Rectal smooth muscle tissue (tissue), 1 donor: ENCODE results near the gene HBZ.

Source experiments
- H3K27ac ChIP-seq: one replicate; pipeline ENCODE4 v1.7.0; 2013; ENCODE audit warnings: low read depth, low read length, inconsistent platforms
- H3K27me3 ChIP-seq: one replicate; pipeline ENCODE4 v1.7.0; 2013; ENCODE audit warnings: low read length; ENCODE audit not compliant: control insufficient read depth, insufficient read depth
- H3K36me3 ChIP-seq: one replicate; pipeline ENCODE4 v1.7.0; 2013; ENCODE audit warnings: low read length; ENCODE audit not compliant: control insufficient read depth, insufficient read depth
- H3K4me1 ChIP-seq: one replicate; pipeline ENCODE4 v1.7.0; 2013; ENCODE audit warnings: low read length; ENCODE audit not compliant: control insufficient read depth, insufficient read depth
- H3K4me3 ChIP-seq: one replicate; pipeline ENCODE4 v1.7.0; 2013; ENCODE audit warnings: low read length
- H3K9ac ChIP-seq: one replicate; pipeline ENCODE4 v1.7.0; 2013; ENCODE audit warnings: low read length

HBZ gene

DNA sequence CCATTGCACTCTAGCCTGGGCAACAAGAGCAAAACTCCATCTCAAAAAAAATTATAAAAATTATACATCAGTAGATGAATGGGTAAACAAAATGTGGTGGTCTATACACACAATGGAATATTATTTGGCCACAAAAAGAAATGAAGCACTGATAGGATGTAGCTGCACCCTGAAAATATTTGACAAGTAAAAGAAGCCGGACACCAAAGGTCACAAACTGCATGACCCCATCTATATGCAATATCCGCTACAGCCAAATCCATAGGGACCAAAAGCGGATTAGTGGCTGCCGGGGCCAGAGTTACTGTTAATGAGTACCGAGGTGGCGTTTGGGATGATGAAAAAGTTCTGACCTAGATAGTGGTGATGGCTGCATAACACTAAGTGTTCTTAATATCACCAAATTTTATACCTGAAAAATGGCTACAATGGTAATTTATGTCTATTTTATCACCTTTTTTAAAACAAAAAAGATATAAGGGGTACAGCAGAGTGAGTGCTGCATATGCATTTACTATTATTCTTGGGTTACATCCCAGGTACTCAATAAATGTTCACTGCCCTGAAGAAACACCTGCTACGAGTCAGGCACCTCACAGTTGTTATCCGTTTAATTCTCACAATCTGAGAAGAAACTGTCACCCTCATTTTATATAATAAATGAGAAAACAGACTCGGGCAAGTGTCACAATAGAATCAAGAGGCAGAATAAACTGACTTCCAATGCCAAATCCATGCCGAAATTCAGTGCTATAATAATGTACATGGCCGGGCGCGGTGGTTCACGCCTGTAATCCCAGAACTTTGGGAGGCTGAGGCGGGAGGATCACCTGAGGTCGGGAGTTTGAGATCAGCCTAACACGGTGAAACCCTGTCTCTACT lies 27.0 kb downstream of the HBZ start:
- H3K4me3 ChIP-seq, result no peak overlapping the region
- H3K36me3 ChIP-seq, result no peaks in the 10 kb centered on the region
- H3K9ac ChIP-seq, result no peak overlapping the region
- no peaks in the 10 kb centered on the region for H3K4me1 ChIP-seq
- H3K27ac ChIP-seq, result no peak overlapping the region
- peaks cover 23% of the 10 kb centered on the region for H3K27me3 ChIP-seq

DNA sequence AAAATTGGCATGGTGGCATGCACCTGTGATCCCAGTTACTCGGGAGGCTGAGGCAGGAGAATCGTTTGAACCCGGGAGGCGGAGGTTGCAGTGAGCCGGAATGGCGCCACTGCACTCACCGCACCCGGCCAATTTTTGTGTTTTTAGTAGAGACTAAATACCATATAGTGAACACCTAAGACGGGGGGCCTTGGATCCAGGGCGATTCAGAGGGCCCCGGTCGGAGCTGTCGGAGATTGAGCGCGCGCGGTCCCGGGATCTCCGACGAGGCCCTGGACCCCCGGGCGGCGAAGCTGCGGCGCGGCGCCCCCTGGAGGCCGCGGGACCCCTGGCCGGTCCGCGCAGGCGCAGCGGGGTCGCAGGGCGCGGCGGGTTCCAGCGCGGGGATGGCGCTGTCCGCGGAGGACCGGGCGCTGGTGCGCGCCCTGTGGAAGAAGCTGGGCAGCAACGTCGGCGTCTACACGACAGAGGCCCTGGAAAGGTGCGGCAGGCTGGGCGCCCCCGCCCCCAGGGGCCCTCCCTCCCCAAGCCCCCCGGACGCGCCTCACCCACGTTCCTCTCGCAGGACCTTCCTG lies 27.7 kb downstream of the HBZ start, which contains the start of gene HBQ1:
Gene HBQ1 (plus strand): TSS at position 359 of the 575 bp plus-strand sequence. CDS start 28 bp downstream, at position 387.
- Histone ChIP-seq H3K9ac (no peak within 1 kb of the TSS), H3K4me1 (no peaks in the 10 kb centered on the region), H3K27me3 (peaks cover 18% of the 10 kb centered on the region), H3K36me3 (no peaks in the 10 kb centered on the region), H3K27ac (no peak within 1 kb of the TSS), H3K4me3 (peak within 1 kb of the TSS; percentile 45)

DNA sequence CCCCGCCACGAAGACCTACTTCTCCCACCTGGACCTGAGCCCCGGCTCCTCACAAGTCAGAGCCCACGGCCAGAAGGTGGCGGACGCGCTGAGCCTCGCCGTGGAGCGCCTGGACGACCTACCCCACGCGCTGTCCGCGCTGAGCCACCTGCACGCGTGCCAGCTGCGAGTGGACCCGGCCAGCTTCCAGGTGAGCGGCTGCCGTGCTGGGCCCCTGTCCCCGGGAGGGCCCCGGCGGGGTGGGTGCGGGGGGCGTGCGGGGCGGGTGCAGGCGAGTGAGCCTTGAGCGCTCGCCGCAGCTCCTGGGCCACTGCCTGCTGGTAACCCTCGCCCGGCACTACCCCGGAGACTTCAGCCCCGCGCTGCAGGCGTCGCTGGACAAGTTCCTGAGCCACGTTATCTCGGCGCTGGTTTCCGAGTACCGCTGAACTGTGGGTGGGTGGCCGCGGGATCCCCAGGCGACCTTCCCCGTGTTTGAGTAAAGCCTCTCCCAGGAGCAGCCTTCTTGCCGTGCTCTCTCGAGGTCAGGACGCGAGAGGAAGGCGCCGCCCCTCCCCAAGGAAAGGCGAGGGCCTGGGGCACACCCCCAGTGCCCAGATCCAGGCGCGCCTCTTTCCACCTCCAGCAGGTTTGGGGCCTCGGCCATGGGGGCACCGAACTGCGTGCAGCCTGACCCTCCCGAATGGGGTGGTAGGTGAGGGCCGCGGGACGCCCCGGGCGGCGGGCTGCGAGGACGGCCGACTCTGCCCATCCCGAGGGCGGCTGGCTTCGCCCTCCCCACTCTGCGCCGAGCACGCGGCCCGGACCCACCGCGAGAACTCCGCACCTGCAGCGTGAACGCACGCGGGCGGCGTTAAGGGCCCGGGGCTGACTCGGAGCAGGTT lies 28.5 kb downstream of the HBZ start:
- no peak overlapping the region for H3K9ac ChIP-seq
- H3K27ac ChIP-seq, result no peak overlapping the region
- peaks cover 14% of the 10 kb centered on the region for H3K27me3 ChIP-seq
- H3K36me3 ChIP-seq, result peaks cover 2% of the 10 kb centered on the region
- peak overlapping the region; percentile 45 for H3K4me3 ChIP-seq
- H3K4me1 ChIP-seq, result no peaks in the 10 kb centered on the region

DNA sequence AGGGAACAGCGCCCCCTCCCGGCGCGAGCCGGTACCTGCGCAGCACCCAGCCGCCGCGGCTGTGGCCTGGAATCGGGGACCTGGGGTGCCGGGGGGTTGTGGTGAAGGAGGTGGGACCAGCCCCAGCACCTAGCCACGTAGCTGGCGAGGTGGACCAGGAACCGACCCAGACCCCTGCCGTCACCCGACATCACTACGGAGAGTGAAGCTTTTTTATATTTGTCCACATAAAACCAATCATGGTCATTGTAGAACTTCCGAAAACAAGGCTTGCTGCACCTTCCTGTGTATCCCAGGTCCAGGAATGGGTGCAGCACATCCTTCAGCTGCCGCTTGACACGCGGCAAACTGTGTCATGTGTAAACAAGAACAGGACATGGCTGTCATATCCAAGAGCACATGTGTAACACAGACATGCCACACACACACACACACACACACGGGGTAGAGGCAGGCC lies 29.1 kb downstream of the HBZ start:
- H3K4me1 ChIP-seq, result no peaks in the 10 kb centered on the region
- no peak overlapping the region for H3K4me3 ChIP-seq
- no peak overlapping the region for H3K27ac ChIP-seq
- H3K27me3 ChIP-seq, result peaks cover 14% of the 10 kb centered on the region
- peaks cover 2% of the 10 kb centered on the region for H3K36me3 ChIP-seq
- H3K9ac ChIP-seq, result no peak overlapping the region

DNA sequence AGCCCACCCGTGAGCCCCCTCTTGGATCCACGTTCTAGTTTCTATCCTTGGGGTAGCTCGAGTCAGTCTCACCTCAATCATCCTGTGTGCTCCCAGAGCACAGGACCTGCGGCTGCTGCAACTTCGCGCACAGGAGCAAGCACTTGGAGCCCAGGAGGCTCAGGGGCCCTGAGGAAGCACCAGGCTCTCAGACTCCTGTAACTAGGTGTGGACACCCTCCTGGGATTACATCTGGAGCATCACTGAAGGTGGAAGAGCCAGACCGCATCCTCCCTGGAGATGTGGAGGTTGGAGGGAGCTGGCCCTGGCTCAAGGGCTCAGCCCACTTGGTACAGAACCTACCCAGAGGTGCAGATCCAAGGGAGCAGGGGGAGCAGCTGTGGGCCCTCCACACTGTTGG lies 30.6 kb downstream of the HBZ start:
- H3K36me3 ChIP-seq, result peaks cover 10% of the 10 kb centered on the region
- no peak overlapping the region for H3K27ac ChIP-seq
- no peak overlapping the region for H3K4me3 ChIP-seq
- no peak overlapping the region for H3K9ac ChIP-seq
- no peaks in the 10 kb centered on the region for H3K4me1 ChIP-seq
- peaks cover 5% of the 10 kb centered on the region for H3K27me3 ChIP-seq

DNA sequence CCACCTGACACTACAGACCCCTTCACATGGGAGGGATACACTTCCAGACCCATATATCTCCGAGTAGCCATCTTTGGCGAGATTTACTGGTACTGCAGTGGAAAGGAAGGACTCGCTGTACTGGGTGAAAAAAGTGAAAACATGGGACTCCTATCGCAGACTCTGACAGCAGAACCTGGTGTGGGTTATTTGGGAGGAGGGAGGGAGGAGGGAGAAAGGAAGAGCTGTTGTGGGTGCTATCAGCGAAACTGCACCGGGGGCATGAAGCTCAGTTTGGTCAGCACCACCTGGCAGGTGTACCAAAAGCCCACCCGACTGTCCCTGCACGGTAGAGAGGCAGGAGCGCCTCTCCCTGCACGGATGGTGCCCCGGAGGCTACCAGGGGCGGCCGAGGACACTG lies 32.8 kb downstream of the HBZ start:
- Histone ChIP-seq H3K4me1 (no peaks in the 10 kb centered on the region), H3K9ac (no peak overlapping the region), H3K27me3 (no peaks in the 10 kb centered on the region), H3K27ac (no peak overlapping the region), H3K4me3 (no peak overlapping the region), H3K36me3 (peaks cover 26% of the 10 kb centered on the region)

DNA sequence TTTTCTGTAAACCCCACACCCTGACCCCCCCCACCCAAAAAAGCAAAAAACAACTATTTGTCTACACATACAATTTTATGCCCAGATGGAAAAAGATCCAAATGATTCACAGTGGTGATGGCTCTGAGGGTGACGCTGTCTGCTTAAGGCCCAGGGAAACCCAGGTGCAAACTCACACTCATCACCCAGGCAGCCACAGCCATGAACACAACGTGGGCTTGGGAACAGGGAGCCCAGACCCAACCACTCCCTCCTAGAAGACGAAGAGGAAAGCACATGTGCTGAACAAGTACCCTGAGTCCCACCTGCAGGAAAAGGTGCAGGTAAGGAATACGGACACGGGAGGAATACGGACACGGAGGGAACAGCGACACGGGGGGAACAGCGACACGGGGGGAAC lies 33.2 kb downstream of the HBZ start:
- H3K36me3 ChIP-seq, result peaks cover 26% of the 10 kb centered on the region
- H3K4me1 ChIP-seq, result no peaks in the 10 kb centered on the region
- no peak overlapping the region for H3K27ac ChIP-seq
- no peak overlapping the region for H3K4me3 ChIP-seq
- H3K27me3 ChIP-seq, result no peaks in the 10 kb centered on the region
- no peak overlapping the region for H3K9ac ChIP-seq

DNA sequence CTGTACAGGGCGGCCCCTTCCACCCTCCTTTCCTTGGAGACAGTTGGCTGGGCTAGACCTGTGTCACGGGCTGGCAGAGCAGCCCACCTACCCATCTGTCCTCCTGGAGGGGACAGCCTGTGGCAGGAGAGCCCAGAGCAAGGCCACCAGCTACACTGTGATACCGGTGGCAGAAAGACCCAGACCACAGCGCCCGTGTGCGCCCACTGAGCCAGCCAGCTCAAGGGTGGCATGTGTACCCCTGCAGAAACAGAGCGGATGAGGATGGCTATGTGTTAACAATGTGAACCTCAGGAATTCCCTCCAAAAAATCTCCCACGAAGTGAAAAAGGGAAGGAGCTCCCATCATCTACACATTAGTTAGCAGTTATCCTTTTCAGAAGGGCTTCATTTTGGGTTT lies 34.9 kb downstream of the HBZ start:
- no peak overlapping the region for H3K9ac ChIP-seq
- no peaks in the 10 kb centered on the region for H3K27me3 ChIP-seq
- H3K36me3 ChIP-seq, result peaks cover 40% of the 10 kb centered on the region
- no peaks in the 10 kb centered on the region for H3K4me1 ChIP-seq
- H3K4me3 ChIP-seq, result no peak overlapping the region
- no peak overlapping the region for H3K27ac ChIP-seq

DNA sequence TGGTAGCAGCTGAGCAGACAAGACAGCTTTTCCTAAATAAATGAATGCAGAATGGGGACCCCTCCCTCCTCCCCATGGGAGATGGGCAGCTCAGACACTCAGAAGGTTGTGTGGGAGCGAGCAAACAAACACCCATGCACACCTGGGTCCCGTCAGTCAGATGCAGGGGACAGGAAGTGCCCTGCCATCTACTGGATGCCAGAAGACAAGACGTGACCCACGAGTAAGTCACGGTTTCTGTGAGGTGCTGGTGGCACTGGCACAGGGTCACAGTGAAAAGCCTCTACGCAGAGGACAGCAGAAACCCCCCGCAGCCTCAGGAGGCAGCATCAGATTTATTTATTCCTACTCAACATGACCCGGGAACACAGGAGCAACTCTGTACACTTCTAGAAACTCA lies 36.2 kb downstream of the HBZ start:
- peaks cover 45% of the 10 kb centered on the region for H3K36me3 ChIP-seq
- H3K4me1 ChIP-seq, result no peaks in the 10 kb centered on the region
- no peak overlapping the region for H3K27ac ChIP-seq

DNA sequence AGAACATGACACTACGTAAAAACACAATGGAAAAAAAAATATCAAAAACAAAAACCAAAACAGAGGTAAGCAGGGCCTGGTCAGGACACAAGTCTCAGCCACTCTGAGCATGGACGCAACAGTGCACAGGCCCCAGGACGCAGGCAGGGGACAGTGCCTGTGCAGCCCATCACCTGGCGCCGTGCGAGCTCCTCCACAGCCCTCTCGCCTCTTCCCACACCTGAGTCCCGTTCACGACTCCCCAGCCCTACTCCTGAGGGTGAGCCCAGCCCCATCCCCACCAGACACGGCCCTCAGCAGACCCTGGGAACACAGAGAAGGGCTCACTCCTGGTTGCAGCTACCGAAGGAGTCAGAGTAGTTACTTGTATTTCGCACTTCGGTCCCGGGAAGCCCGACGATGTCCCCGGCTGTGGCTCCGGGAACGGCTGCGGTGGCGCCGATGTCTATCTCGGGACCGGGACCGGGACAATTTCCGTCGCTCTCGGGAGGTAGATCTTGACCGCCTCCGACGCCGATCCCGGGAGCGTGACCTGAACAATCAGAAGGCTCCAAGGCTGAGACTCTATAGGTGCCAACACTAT lies 37.3 kb downstream of the HBZ start:
- H3K27ac ChIP-seq, result no peak overlapping the region

More for the DNA sequence above, 36.2 kb downstream of the HBZ start:
- Histone ChIP-seq H3K27me3 (no peaks in the 10 kb centered on the region), H3K9ac (no peak overlapping the region), H3K4me3 (no peak overlapping the region)

DNA sequence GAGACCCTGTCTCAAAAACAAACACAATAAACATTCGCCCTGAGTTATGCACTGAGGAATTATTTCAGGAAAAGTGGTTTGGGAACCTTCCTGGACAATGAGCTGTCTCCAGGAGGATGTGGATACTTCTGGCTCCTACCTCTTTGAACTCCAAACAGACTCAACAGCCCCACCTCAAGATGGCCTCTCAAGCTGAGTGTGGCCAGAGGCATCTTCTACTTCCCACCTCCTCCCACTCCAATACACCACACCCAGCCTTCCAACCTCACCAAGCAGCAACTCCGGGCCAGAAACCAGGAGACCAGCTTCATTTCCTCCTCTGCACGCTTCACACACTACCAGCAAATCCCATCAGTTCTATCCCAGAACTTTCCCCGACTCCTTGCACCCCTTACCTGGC lies 39.4 kb downstream of the HBZ start:
- Histone ChIP-seq H3K36me3 (peaks cover 56% of the 10 kb centered on the region), H3K9ac (no peak overlapping the region), H3K4me1 (no peaks in the 10 kb centered on the region)

More for the DNA sequence above, 37.3 kb downstream of the HBZ start:
- Histone ChIP-seq H3K9ac (no peak overlapping the region), H3K4me3 (no peak overlapping the region), H3K36me3 (peaks cover 49% of the 10 kb centered on the region), H3K4me1 (no peaks in the 10 kb centered on the region), H3K27me3 (no peaks in the 10 kb centered on the region)

DNA sequence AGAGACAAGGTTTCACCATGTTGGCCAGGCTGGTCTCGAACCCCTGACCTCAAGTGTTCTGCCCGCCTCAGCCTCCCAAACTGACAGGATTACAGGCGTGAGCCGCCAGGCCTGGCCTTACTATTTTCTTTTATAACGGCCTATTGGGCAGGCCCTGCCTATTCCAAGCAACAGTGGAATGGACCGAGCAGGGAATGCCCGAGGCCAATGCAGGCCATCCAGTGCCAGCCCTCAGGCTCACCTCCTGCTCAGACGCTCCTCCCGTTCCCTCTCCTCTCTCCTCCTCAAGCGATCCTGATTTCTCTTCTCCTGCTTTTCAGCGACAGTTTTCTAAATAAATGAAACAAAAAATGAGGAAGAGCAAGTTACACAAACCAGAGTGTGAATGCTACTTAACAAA lies 40.2 kb downstream of the HBZ start:
- Histone ChIP-seq H3K27ac (no peak overlapping the region), H3K27me3 (no peaks in the 10 kb centered on the region), H3K9ac (no peak overlapping the region), H3K4me1 (no peaks in the 10 kb centered on the region), H3K36me3 (peaks cover 54% of the 10 kb centered on the region), H3K4me3 (no peak overlapping the region)

More for the DNA sequence above, 39.4 kb downstream of the HBZ start:
- H3K27me3 ChIP-seq, result no peaks in the 10 kb centered on the region
- H3K4me3 ChIP-seq, result no peak overlapping the region
- H3K27ac ChIP-seq, result no peak overlapping the region
